Naive B cell (primary cell): Measurements from ENCODE around the gene GIMD1. TPM values are rescaled to one million over a fixed set of nuclear protein-coding genes. Genes with fewer than 3 reads are reported as not detected.
"Not testable (repeated sequence)": the region's sequence is repeated elsewhere in the genome, so short reads cannot be mapped to it uniquely, and the experiment has no call there.

Source experiments
- ATAC-seq, 2 donors: fragments of 150-1000 bp; cut with Tn5 transposase; 2 replicates each; pipeline ENCODE4 v1.10.0; 2021; ENCODE audit warnings: low read depth in 2 of 2, mild to moderate bottlenecking in 2 of 2, moderate library complexity in 2 of 2
- DNase-seq: peaks from one replicate; pipeline ENCODE4 v3.0.0; 2022
- H3K27ac Mint-ChIP-seq, 6 donors: one replicate each; pipeline ENCODE4 v1.8.0; 2020 to 2022; ENCODE audit warnings: mild to moderate bottlenecking in 6 of 6, mixed read lengths in 6 of 6, moderate library complexity in 5 of 6, inconsistent platforms in 2 of 6
- H3K27me3 Mint-ChIP-seq, 3 donors: one replicate each; pipeline ENCODE4 v1.8.0; 2021 to 2022; ENCODE audit warnings: mixed read lengths in 3 of 3, mild to moderate bottlenecking in 1 of 3
- H3K36me3 Mint-ChIP-seq, 2 donors: one replicate each; pipeline ENCODE4 v1.8.0; 2020 to 2022; ENCODE audit warnings: mixed read lengths in 2 of 2, inconsistent platforms in 1 of 2, mild to moderate bottlenecking in 1 of 2
- H3K4me1 Mint-ChIP-seq, 3 donors: one replicate each; pipeline ENCODE4 v1.8.0; 2020 to 2022; ENCODE audit warnings: mixed read lengths in 3 of 3, inconsistent platforms in 1 of 3, mild to moderate bottlenecking in 1 of 3, moderate library complexity in 1 of 3
- H3K4me3 Mint-ChIP-seq, 8 donors: one replicate each; pipeline ENCODE4 v1.8.0; 2020 to 2022; ENCODE audit warnings: mild to moderate bottlenecking in 8 of 8, mixed read lengths in 8 of 8, moderate library complexity in 8 of 8, inconsistent platforms in 2 of 8
- H3K9me3 Mint-ChIP-seq, 7 donors: one replicate each; pipeline ENCODE4 v1.8.0; 2020 to 2022; ENCODE audit warnings: mixed read lengths in 7 of 7, mild to moderate bottlenecking in 5 of 7, inconsistent platforms in 2 of 7, moderate library complexity in 1 of 7
- polyA plus RNA-seq, 6 donors: library from polyadenylated mRNA; unstranded; fragments of 300-500 nt; fragmentation: Illumina TruSeq; gene quantifications; one replicate each; pipeline ENCODE4 v1.2.3, GENCODE V29; 2021; ENCODE audit warnings: low read depth in 6 of 6

GIMD1 gene
- polyA plus RNA-seq: not detected

DNA sequence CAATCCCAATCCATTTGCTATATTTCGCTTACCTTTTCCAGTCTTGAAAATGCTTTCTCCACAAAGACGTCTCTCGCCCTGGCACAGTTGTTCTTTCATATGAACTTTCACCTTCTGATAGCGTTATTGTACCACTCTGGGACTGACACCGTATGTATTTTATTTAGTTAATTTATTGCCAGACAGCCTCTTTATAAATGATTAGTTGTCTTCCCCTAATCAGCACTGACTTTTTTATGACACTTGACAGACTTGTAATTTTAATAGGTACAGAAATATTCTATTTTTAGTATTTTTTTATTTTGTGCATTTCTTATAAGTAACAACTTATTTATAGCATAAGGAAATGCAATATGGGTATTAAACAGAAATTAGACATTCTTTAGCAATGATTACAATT, at the start of gene GIMD1:
Gene GIMD1 (minus strand): TSS at position 101 of the 400 bp plus-strand sequence. CDS start 1,343 bp downstream, outside the sequence.
- H3K4me1 Mint-ChIP-seq: no peaks in the 10 kb centered on the region
- peaks cover 0 to 31% (median 24%) of the 10 kb centered on the region in 3 donors for H3K27me3 Mint-ChIP-seq
- H3K27ac Mint-ChIP-seq: no peak within 1 kb of the TSS
- DNase-seq (no peak), ATAC-seq (no peak)
- H3K9me3 Mint-ChIP-seq: peaks cover 0 to 2% (median 0%) of the 10 kb centered on the region in 7 donors
- H3K4me3 Mint-ChIP-seq: no peak within 1 kb of the TSS
- no peaks in the 10 kb centered on the region for H3K36me3 Mint-ChIP-seq

DNA sequence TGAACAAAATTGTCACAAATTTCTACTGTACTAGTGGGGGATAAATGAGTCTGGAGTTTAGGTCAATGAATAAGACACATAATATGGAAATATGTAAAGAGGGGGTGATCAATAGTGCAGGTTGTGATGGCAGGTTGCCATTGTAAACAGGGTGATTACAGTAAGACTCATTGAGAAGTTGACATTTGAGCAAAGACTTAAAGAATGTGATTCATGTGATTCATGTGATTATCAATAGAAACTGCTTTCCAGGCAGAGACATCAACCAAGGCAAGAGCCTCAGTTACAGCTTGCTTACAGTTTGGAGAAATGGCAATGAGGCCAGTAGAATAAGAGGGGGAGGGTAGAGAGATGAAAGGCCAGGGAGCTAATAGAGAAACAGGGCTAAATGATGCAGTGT, 45.8 kb upstream of the GIMD1 start:
- no peak overlapping the region for H3K27ac Mint-ChIP-seq
- no peak for ATAC-seq
- H3K9me3 Mint-ChIP-seq: peaks cover 0 to 10% (median 2%) of the 10 kb centered on the region in 7 donors
- no peak overlapping the region for H3K4me3 Mint-ChIP-seq
- no peaks in the 10 kb centered on the region for H3K4me1 Mint-ChIP-seq
- peaks cover 0 to 9% (median 0%) of the 10 kb centered on the region in 3 donors for H3K27me3 Mint-ChIP-seq
- DNase-seq: no peak
- H3K36me3 Mint-ChIP-seq: no peaks in the 10 kb centered on the region

DNA sequence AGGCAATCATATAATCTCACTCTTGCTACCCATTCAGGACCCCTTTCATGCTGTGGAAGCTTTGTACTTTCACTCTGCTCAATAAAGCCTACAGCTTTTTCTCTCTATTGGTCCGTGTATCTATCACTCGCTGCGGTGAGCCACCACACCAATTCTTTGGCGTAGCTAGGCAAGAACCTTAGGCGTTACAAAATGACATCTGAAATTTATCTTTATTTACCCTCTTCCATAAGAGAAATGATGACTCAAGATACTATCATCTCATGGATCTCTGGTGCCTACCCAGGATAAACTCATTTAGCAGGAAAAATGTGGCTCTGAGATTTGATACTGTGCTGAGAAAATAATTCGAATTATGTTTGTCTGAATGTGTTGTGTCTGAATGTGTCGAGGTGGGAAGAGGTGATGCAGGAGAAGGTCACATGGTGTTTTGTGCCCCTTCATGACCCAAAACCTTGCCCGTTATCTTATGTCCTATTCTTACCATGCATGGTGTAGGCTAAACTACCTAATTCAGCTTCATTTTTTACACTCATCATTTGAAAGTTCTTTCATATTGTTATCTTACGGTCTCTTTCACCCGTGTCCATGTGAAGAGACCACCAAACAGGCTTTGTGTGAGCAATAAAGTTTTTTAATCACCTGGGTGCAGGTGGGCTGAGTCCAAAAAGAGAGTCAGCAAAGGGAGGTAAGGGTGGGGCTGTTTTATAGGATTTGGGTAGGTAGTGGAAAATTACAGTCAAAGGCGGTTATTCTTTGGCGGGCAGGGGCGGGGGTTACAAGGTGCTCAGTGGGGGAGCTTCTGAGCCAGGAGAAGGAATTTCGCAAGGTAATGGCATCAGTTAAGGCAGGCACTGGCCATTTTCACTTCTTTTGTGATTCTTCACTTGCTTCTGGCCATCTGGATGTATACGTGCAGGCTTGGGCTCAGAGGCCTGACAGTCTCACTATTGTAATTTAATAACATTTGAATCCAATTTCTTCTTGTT, 41.6 kb upstream of the GIMD1 start:
- H3K4me3 Mint-ChIP-seq: peak overlapping the region in 1 of 8 donors; percentile 5
- H3K27me3 Mint-ChIP-seq: peaks cover 0 to 11% (median 0%) of the 10 kb centered on the region in 3 donors
- H3K27ac Mint-ChIP-seq: no peak overlapping the region
- no peaks in the 10 kb centered on the region for H3K4me1 Mint-ChIP-seq
- H3K36me3 Mint-ChIP-seq: no peaks in the 10 kb centered on the region
- H3K9me3 Mint-ChIP-seq: peaks cover 0 to 10% (median 5%) of the 10 kb centered on the region in 7 donors
- no peak for DNase-seq
- no peak for ATAC-seq

- not testable (repeated sequence) for DNase-seq, ATAC-seq, H3K27ac Mint-ChIP-seq, H3K4me1 Mint-ChIP-seq, H3K4me3 Mint-ChIP-seq, H3K36me3 Mint-ChIP-seq, H3K9me3 Mint-ChIP-seq
- peaks cover 0 to 11% (median 0%) of the 10 kb centered on the region in 3 donors for H3K27me3 Mint-ChIP-seq
These were observed 39.4 kb upstream of the GIMD1 start for GRCh38 chr4:106408004-106408403.

DNA sequence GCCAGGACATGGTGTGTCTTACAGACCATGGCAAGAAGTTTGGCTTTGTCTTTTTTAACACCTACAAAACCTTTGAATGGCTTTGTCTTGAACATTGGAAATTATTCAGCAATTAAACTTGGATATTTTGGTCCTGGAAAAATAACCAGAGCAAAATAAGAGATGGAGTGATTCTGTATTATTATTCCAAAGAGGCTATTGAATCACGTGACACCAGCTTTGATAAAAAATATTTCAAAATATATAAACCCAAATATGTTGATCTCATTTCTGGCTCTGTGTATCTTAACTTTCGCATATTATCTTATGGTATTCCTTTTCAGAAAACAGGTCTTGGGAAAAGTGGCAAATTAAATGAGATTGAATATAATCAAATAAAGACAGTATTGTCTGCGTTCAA, 32.6 kb upstream of the GIMD1 start:
- Mint-ChIP-seq H3K9me3 (peaks cover 5 to 44% (median 17%) of the 10 kb centered on the region in 7 donors), H3K4me3 (no peak overlapping the region), H3K27ac (no peak overlapping the region), H3K4me1 (no peaks in the 10 kb centered on the region), H3K27me3 (no peaks in the 10 kb centered on the region), H3K36me3 (peaks cover 0 to 5% of the 10 kb centered on the region in 2 donors)
- ATAC-seq: no peak
- DNase-seq: no peak

DNA sequence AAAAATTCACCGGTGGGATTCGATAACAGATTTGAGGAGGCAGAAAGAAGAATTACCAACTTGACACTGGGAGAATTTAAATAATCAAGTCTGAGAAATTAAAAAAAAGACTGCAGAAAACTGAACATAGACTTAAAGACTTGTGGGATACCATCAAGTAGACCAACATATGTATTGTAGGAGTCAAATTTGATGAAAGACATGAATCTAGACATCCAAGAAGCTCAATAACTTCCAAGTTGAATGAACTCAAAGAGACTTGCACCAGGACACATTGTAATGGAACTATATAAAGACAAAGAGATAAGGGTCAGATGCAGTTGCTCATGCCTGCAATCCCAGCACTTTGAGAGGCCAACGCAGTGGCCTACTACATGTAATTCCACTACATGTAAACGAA, 30.3 kb upstream of the GIMD1 start:
- H3K36me3 Mint-ChIP-seq, H3K4me1 Mint-ChIP-seq, H3K4me3 Mint-ChIP-seq, ATAC-seq, H3K27me3 Mint-ChIP-seq, DNase-seq, H3K27ac Mint-ChIP-seq: not testable (repeated sequence)
- peaks cover 5 to 64% (median 33%) of the 10 kb centered on the region in 7 donors for H3K9me3 Mint-ChIP-seq

DNA sequence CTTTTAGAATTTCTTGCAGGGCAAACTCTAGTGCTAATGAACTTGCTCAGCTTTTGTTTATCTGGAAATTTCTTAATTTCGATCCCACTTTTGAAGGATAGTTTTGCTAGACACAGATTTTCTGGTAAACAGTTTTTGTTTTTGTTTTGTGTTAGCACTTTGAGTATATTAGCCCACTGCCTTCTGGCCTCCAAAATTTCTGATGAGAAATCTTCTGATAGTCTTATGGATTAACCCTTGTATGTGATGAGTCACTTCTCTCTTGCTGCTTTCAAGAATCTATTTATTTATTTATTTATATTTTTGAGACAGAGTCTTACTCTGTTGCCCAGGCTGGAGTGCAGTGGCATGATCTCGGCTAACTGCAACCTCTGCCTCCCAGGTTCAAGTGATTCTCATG, 27.0 kb upstream of the GIMD1 start:
- no peaks in the 10 kb centered on the region for H3K4me1 Mint-ChIP-seq
- H3K27me3 Mint-ChIP-seq: peaks cover 0 to 8% (median 0%) of the 10 kb centered on the region in 3 donors
- no peak for ATAC-seq
- H3K4me3 Mint-ChIP-seq: no peak overlapping the region
- peaks cover 9 to 10% of the 10 kb centered on the region in 2 donors for H3K36me3 Mint-ChIP-seq
- DNase-seq: no peak
- H3K9me3 Mint-ChIP-seq: peaks cover under 1 to 76% (median 40%) of the 10 kb centered on the region in 7 donors
- H3K27ac Mint-ChIP-seq: no peak overlapping the region

GRCh38 chr4:106385853-106386393, 17.3 kb upstream of the GIMD1 start:
- no peaks in the 10 kb centered on the region for H3K36me3 Mint-ChIP-seq
- no peaks in the 10 kb centered on the region for H3K27me3 Mint-ChIP-seq
- ATAC-seq: no peak
- H3K27ac Mint-ChIP-seq: no peak overlapping the region
- no peak for DNase-seq
- H3K4me3 Mint-ChIP-seq: no peak overlapping the region
- H3K9me3 Mint-ChIP-seq: peaks cover 4 to 22% (median 7%) of the 10 kb centered on the region in 7 donors
- H3K4me1 Mint-ChIP-seq: no peaks in the 10 kb centered on the region

- Mint-ChIP-seq H3K4me1 (no peaks in the 10 kb centered on the region), H3K4me3 (no peak overlapping the region), H3K9me3 (peaks cover 4 to 22% (median 7%) of the 10 kb centered on the region in 7 donors), H3K36me3 (no peaks in the 10 kb centered on the region), H3K27me3 (no peaks in the 10 kb centered on the region), H3K27ac (no peak overlapping the region)
- no peak for ATAC-seq
- no peak for DNase-seq
These were observed 16.3 kb upstream of the GIMD1 start for GRCh38 chr4:106384878-106385277.

GRCh38 chr4:106380179-106380578, 11.6 kb upstream of the GIMD1 start:
- Mint-ChIP-seq H3K4me1 (no peaks in the 10 kb centered on the region), H3K36me3 (no peaks in the 10 kb centered on the region), H3K27me3 (no peaks in the 10 kb centered on the region), H3K27ac (no peak overlapping the region), H3K9me3 (peaks cover 0 to 8% (median 4%) of the 10 kb centered on the region in 7 donors), H3K4me3 (no peak overlapping the region)
- no peak for ATAC-seq
- DNase-seq: no peak

DNA sequence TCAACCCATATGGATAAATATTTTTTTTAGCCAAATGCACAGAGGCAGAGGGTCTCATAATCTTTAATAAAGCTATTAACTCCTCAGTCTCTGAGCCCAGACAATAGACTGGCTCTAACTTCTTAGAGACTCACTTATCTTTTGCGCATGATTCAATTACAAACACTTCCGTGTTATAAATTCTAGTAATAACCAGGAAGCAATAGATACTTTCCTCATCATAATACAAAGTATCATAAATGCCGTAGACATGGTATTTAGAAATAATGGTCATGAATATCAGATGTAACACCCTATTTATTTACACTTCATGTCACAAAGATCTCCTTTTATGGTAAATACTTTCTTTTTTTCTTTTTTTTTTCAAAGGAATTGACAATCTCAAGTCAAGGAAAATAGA, 4.4 kb upstream of the GIMD1 start:
- Mint-ChIP-seq H3K4me3 (no peak overlapping the region), H3K4me1 (no peaks in the 10 kb centered on the region), H3K9me3 (peaks cover 0 to 2% (median 0%) of the 10 kb centered on the region in 7 donors), H3K27me3 (peaks cover 7 to 21% (median 16%) of the 10 kb centered on the region in 3 donors), H3K36me3 (no peaks in the 10 kb centered on the region), H3K27ac (no peak overlapping the region)
- ATAC-seq (no peak), DNase-seq (no peak)

DNA sequence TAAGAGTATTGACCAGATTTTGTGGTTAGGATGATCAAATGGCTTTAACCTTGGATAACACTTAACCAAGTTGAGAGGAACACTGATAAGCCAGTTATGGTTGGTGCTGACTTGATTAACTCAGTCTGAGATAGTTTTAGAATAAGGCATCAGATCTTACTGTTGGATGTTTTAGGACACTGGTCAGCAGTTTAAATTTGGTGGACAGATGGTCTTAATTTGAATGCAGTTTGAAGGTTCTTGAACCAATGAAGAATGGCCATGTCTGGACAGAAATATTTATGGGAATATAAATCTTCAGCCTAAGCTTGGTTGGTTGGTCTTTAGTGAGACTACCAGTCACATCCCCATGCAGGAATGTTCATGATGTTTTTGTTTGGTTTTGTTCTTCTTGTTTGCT, 2.6 kb upstream of the GIMD1 start:
- H3K9me3 Mint-ChIP-seq: peaks cover 0 to 2% (median 0%) of the 10 kb centered on the region in 7 donors
- H3K36me3 Mint-ChIP-seq: no peaks in the 10 kb centered on the region
- H3K4me3 Mint-ChIP-seq: no peak overlapping the region
- no peak overlapping the region for H3K27ac Mint-ChIP-seq
- no peaks in the 10 kb centered on the region for H3K4me1 Mint-ChIP-seq
- ATAC-seq (no peak), DNase-seq (no peak)
- peaks cover 7 to 28% (median 24%) of the 10 kb centered on the region in 3 donors for H3K27me3 Mint-ChIP-seq

- Mint-ChIP-seq H3K4me3 (no peak overlapping the region), H3K27me3 (peaks cover 7 to 31% (median 28%) of the 10 kb centered on the region in 3 donors), H3K4me1 (no peaks in the 10 kb centered on the region), H3K36me3 (no peaks in the 10 kb centered on the region), H3K9me3 (peaks cover 0 to 2% (median 0%) of the 10 kb centered on the region in 7 donors), H3K27ac (no peak overlapping the region)
- ATAC-seq: no peak
- no peak for DNase-seq
These were observed 1.6 kb upstream of the GIMD1 start for GRCh38 chr4:106370214-106370613.
